Calu3 (cell line): ENCODE data around the gene RC3H2. TPM values are rescaled to one million over a fixed set of nuclear protein-coding genes. Genes with fewer than 3 reads are reported as not detected.
A peak's percentile ranks its signal among the peaks of the same experiment; 100 is the strongest.

Source experiments
- BruUV-seq: library from RNA; stranded (reverse); fragments of 400-500 nt; replicated peaks from 2 replicates; lab custom pipeline; 2021; lab: Mats Ljungman, UMichigan
- CTCF ChIA-PET: fragments of 300-600 bp; sonication (Branson Sonifier 250); formaldehyde crosslinking; loops from one replicate; lab custom pipeline; 2022; ENCODE audit warnings: antibody characterized with exemption; lab: Charles Lee
- DNase-seq: peaks from one replicate; pipeline ENCODE4 v3.0.0; 2022
- H3K27ac Mint-ChIP-seq: one replicate; pipeline ENCODE4 v1.8.0; 2022; ENCODE audit warnings: mixed read lengths; ENCODE audit not compliant: unreplicated experiment
- H3K27me3 Mint-ChIP-seq: one replicate; pipeline ENCODE4 v1.8.0; 2022; ENCODE audit warnings: mixed read lengths; ENCODE audit not compliant: unreplicated experiment
- H3K36me3 Mint-ChIP-seq: one replicate; pipeline ENCODE4 v1.8.0; 2022; ENCODE audit warnings: mild to moderate bottlenecking, moderate library complexity, mixed read lengths; ENCODE audit not compliant: insufficient read depth, unreplicated experiment
- H3K4me1 Mint-ChIP-seq: one replicate; pipeline ENCODE4 v1.8.0; 2022; ENCODE audit warnings: mild to moderate bottlenecking, low read depth, mixed read lengths; ENCODE audit not compliant: unreplicated experiment
- H3K4me3 Mint-ChIP-seq: one replicate; pipeline ENCODE4 v1.8.0; 2022; ENCODE audit warnings: mild to moderate bottlenecking, low read depth, moderate library complexity, mixed read lengths; ENCODE audit not compliant: unreplicated experiment
- H3K9me3 Mint-ChIP-seq: one replicate; pipeline ENCODE4 v1.8.0; 2022; ENCODE audit warnings: low read depth, mixed read lengths; ENCODE audit not compliant: unreplicated experiment
- CTCF ChIP-seq: fragments of 200-600 bp; IDR thresholded peaks from one replicate; pipeline ENCODE4 v1.8.0; 2022; ENCODE audit warnings: antibody characterized with exemption; ENCODE audit not compliant: unreplicated experiment
- intact Hi-C: fragments of 100-400 bp; cut with micrococcal nuclease; formaldehyde crosslinking; loops from one replicate; pipeline ENCODE4 v1.10.0; 2022; ENCODE audit not compliant: unreplicated experiment
- total RNA-seq: library from RNA; stranded (reverse); gene quantifications from 2 replicates; pipeline ENCODE4 v1.2.3, GENCODE V29; 2022

RC3H2 gene
- total RNA-seq, 1 experiment from 2014 or later: 45.5 TPM

- Mint-ChIP-seq H3K27me3 (no peaks in the 10 kb centered on the region), H3K4me3 (no peak overlapping the region), H3K4me1 (peaks cover 63% of the 10 kb centered on the region), H3K9me3 (no peaks in the 10 kb centered on the region), H3K36me3 (peaks cover 8% of the 10 kb centered on the region), H3K27ac (no peak overlapping the region)
- intact Hi-C loops: no loop called here
- CTCF ChIA-PET: no interaction called here
- no TSS peak for BruUV-seq
- DNase-seq: no peak
- no peak for TF ChIP-seq CTCF
These were observed 45.1 kb upstream of the RC3H2 start for GRCh38 chr9:122950263-122950662.

GRCh38 chr9:122949696-122950095 is 44.5 kb upstream of the RC3H2 start:
- no peaks in the 10 kb centered on the region for H3K27me3 Mint-ChIP-seq
- peaks cover 10% of the 10 kb centered on the region for H3K36me3 Mint-ChIP-seq
- H3K27ac Mint-ChIP-seq: no peak overlapping the region
- no TSS peak for BruUV-seq
- no peaks in the 10 kb centered on the region for H3K9me3 Mint-ChIP-seq
- peaks cover 61% of the 10 kb centered on the region for H3K4me1 Mint-ChIP-seq
- DNase-seq: no peak
- CTCF ChIA-PET: no interaction called here
- H3K4me3 Mint-ChIP-seq: no peak overlapping the region
- TF ChIP-seq CTCF: no peak
- intact Hi-C loops: no loop called here

GRCh38 chr9:122948313-122948712 is 43.2 kb upstream of the RC3H2 start:
- no peak for DNase-seq
- CTCF ChIA-PET: interaction anchor here (1.3 kb wide), 1 partner anchor 17 kb away, joined by 7 read pairs; the partner anchor contains the start of gene ZBTB26
- no peak for TF ChIP-seq CTCF
- H3K4me1 Mint-ChIP-seq: peaks cover 49% of the 10 kb centered on the region
- intact Hi-C loops: no loop called here
- no TSS peak for BruUV-seq
- H3K9me3 Mint-ChIP-seq: no peaks in the 10 kb centered on the region
- peak overlapping the region; percentile 47 for H3K4me3 Mint-ChIP-seq
- H3K27ac Mint-ChIP-seq: peak overlapping the region; percentile 89
- H3K36me3 Mint-ChIP-seq: peaks cover 15% of the 10 kb centered on the region
- no peaks in the 10 kb centered on the region for H3K27me3 Mint-ChIP-seq

DNA sequence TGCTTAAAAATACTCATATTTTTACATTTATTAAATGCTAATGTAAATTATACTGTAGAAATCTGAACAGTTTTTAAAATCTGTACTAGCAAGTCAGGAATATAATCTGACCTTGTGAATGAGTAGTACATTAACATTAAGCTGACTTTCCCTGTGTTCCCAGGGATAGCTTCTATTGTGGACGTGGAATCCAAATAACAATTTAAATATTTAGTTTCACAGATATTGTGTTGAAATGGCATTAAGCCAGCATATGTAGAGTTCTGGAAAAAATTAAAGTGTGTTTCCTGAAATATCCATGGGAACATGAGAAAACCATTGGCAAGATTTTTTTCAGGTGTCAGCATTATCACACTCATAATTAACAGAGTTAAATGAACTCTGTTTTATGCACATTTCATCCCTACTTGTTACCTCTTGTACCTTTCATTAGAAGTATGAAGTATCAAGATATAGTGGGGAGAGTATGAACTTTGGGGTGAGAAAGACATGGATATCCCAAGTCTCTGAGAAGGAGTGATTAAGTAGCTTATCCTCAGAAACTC is 41.4 kb upstream of the RC3H2 start:
- H3K27ac Mint-ChIP-seq: peak overlapping the region; percentile 89
- H3K36me3 Mint-ChIP-seq: peaks cover 24% of the 10 kb centered on the region
- CTCF ChIA-PET: no interaction called here
- no peak for TF ChIP-seq CTCF
- no TSS peak for BruUV-seq
- H3K4me1 Mint-ChIP-seq: peaks cover 49% of the 10 kb centered on the region
- no peak for DNase-seq
- H3K27me3 Mint-ChIP-seq: no peaks in the 10 kb centered on the region
- no peaks in the 10 kb centered on the region for H3K9me3 Mint-ChIP-seq
- no peak overlapping the region for H3K4me3 Mint-ChIP-seq
- intact Hi-C loops: no loop called here
